HTR-8/SVneo (cell line): ENCODE results near the gene SEC61B.
"Not testable (repeated sequence)": the region's sequence is repeated elsewhere in the genome, so short reads cannot be mapped to it uniquely, and the experiment has no call there.

Experiments used
- DNase-seq: peaks from one replicate; pipeline ENCODE4 v3.0.0; 2011; ENCODE audit warnings: low spot score, mixed read lengths; ENCODE audit not compliant: insufficient read length
- FAIRE-seq: peaks from 2 replicates; lab custom pipeline; 2011; peaks lifted over from hg19 to GRCh38; lab: Jason Lieb, UNC

SEC61B gene

DNA sequence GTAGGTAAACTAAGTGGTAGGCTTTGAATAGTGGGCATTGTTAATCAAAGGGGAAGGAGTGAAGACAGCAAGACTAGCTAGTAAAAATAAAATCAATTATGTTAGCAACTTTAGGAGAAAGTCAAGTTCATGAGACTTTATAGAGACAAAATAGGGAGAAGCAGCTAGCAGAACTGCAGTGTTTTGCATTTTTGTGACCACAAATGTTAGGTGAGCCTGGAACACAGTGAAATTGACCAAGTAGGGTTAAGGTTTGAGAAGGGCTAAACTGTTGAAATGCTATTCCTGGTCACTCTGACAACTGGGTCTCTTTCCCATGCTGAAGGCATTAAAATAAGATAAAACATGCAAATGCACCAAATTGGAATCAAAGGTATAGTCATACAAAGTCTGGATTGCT lies 13.0 kb downstream of the SEC61B start:
- no peak for DNase-seq
- FAIRE-seq: no peak

GRCh38 chr9:99235926-99236634 lies 14.0 kb downstream of the SEC61B start:
- no peak for DNase-seq

DNA sequence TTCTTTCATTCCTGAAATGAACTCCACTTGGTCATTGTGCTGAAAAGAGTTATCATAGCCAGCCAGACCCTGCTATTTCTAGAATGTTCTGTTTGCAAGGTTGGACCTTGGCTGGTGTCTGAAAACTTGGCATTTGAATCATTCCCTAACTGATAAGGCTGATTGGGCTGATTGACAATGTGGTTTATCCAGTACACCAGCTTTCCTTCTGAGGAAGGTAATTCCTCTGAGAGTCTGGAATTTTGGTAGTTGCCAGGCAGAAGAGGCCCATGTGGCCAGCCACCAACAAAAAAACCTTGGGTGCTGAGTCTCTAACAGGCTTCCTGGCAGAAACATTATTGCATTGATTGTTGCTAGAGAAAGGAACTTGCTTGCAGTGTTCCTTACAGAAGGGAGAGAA lies 15.3 kb downstream of the SEC61B start:
- no peak for FAIRE-seq
- DNase-seq: no peak

More at GRCh38 chr9:99235926-99236634, 14.0 kb downstream of the SEC61B start:
- no peak for FAIRE-seq

- not testable (repeated sequence) for DNase-seq, FAIRE-seq
These were observed 15.8 kb downstream of the SEC61B start for GRCh38 chr9:99237849-99238248.

DNA sequence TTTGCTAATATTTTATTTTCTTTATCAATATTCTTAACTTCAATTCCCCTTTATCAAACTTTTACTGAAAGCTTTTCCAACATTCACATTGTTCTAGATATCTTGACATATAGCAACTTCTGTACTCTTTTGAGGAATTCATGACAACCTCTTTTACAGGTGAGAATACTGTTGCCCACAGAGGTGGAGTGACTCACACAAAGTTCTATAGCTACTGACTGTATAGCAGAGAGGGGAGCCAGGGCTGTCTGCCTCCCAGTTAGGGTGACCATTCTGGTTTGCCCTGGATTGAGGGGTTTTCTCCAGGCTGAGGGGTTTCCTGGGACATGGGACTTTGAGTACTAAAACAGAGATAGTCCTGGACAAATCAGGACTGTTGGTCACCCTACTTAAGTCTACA lies 16.2 kb downstream of the SEC61B start:
- FAIRE-seq: no peak
- no peak for DNase-seq

DNA sequence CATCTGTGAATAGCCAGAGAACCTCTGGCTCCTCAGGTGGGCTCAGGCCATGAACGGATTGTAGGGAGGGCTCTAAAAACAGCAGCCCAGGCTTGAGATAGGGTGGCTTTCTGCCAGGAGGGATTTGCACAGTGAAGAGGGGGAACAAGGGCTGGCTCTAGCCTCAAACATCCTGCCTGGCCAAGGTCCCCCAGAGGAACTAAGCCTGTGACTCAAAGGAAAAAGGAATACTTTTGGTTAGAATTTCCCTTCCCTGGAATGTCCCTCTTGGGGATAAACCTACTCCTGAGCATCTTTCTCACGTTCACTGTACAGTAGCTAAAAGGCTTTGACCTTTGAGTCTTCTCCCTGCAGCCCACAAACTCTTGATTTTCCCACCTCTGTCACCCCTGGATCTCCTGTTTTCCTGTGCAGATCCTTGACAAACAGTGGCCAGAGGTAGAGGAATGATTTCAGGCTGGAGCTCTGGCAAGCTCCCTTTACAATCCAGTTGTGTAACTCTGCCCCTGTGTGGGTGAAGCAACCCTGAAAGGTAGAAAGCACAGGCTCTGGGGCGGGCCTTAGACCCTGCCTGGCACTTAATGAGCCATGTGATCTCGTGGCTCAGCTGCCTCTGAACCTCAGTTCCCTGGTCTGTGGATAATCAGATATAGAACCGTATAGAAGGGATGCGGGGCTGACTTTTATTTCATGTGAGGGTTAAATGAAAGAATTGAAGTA lies 17.4 kb downstream of the SEC61B start:
- no peak for FAIRE-seq

GRCh38 chr9:99241106-99241505 lies 19.0 kb downstream of the SEC61B start:
- DNase-seq (no peak), FAIRE-seq (no peak)

More for the DNA sequence above, 17.4 kb downstream of the SEC61B start:
- no peak for DNase-seq

GRCh38 chr9:99244344-99245260 lies 22.5 kb downstream of the SEC61B start:
- no peak for FAIRE-seq

GRCh38 chr9:99249619-99250018 lies 27.5 kb downstream of the SEC61B start:
- DNase-seq (no peak), FAIRE-seq (no peak)

More at GRCh38 chr9:99244344-99245260, 22.5 kb downstream of the SEC61B start:
- no peak for DNase-seq

- FAIRE-seq: no peak
- no peak for DNase-seq
These were observed 29.1 kb downstream of the SEC61B start for GRCh38 chr9:99251157-99251556.

GRCh38 chr9:99253134-99253533 lies 31.1 kb downstream of the SEC61B start:
- no peak for FAIRE-seq

DNA sequence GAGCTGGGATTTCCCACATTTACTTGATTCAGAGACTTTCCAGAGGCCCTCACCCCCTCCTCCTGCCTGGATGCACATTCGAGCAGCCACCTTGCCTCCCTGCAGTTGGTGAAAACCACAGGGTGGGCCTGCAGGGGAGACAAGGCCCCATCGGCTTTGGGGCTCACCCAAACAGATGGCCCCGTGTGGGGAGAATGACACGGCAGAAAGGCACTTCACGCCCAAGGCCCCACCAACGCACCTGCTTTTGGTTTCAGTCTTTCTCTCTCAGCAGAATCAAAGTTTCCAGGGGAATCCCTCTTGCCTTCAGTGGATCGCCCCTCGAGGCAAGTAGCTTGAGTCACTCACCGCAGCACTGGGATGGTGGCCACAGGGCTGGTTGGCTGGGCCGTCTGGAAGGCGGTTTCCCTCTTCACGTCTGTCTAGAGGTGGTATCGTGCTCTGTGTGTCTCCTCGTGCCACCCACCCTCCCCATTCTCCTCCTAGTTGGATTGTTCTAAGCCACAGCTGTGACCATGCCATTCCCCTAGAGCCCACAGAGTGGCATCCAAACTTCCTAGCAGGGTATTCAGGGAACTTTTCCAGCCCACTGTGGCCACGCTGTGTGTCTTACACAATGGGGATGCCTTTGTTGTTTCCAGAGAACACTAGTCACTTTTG lies 31.8 kb downstream of the SEC61B start:
- no peak for DNase-seq
- FAIRE-seq: no peak

More at GRCh38 chr9:99253134-99253533, 31.1 kb downstream of the SEC61B start:
- DNase-seq: no peak

- FAIRE-seq: no peak
These were observed 33.6 kb downstream of the SEC61B start for GRCh38 chr9:99255651-99256050.

DNA sequence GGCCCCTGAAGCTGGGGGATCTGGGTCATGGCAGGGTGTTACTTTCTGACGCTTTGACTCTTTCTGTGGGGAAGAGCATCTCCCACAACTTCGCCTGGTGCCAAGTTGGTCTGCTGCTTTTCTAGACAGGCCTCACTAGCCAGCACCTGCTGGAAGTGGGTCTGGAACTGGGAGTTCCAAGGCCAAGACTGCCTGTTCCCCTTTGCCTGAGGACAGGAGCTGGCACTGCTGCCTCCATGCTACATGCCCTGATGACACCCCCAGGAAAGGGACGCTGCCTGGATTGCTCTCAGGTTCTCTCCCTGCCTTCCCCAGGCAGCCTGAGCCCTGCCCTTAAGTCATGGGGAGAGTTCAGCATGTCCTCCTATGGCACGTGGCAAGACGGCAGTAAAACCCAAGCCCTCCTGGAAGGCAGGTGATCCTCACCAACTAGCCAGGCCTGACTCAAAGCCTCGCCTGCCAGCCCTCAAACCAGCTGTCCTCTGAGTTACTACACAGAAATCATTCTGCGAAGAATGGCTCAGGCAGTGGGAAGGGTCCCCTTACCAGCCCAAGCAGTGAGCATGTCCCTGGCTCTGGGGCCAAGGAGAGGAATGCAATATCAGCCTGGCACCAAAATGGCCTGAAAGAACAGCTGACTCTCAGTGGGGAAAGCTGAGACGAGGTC lies 35.8 kb downstream of the SEC61B start:
- FAIRE-seq (no peak), DNase-seq (no peak)

More at GRCh38 chr9:99255651-99256050, 33.6 kb downstream of the SEC61B start:
- no peak for DNase-seq

DNA sequence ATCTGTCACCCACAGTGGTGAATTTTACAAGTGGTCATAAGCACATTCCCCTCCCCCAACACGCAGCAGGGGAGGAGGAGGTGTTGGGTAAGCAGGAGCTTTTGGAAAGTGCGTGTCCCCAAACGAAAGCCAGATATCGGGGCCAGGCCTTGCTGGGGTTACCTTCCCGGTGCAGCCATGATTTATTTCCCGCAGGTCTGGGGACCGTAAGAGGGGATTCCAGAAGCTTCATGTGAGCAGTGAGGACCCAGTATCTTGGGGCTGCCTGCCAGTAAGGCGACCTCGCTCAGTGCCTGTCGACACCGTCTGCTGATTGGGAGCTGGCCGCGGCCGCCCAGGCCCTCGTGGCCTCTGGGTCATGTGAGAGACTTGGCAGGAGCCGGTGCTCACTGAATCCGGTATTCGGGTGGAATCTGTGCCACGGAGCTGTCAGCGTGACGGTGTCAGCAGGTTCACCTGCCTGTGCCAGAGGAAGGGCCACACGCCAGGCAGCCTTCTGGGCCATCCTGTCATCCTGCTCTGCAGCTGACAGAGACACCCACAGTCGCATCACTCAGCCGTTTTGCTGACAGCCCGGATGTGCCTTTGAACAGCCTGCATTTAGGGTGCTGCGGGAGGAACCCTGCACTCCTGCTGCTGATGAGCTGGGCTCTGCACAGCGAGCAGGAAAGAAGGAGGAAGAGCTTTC lies 37.3 kb downstream of the SEC61B start:
- DNase-seq: no peak
- FAIRE-seq: no peak

DNA sequence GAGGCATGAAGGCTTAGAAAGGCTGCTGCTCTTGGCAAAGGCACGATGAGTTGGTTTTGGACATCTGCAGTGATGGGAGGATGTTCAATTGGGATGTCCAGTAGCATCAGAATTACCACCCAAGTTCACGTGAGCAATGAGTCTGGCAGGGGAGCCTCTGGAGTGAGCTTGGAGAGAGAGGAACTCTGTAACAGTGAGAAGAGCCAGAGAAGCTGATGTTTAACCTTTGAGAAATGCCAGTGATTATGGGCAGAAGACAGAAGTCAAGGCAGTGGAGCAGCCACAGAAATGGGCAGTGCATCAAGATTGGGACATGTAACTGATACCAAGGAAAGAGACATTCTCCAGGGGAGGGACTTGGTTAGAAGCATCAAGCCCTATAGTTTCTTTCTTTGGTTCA lies 39.8 kb downstream of the SEC61B start:
- FAIRE-seq: no peak
- DNase-seq: no peak

DNA sequence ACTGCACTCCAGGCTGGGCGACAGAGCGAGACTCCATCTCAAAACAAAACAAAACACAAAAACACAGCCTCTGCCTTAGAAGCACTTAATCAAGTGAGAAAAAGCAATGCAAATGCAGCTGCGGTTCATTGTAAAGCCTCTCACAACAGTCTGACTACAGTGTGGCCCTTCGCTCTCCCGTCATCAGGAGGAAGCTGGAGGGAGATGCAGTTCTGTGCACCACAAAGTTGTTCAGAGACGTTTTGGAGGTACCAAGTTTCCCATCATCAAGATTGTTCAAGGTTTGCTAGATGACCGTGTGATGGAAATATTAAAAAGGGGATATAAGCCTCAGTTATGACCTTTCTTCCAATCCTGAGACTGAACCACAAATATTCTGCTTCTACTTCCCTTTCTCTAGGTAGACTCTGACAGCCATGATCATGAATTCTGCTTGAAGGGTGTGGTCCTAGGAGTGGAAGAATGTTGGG lies 40.9 kb downstream of the SEC61B start:
- DNase-seq (no peak), FAIRE-seq (no peak)

- DNase-seq (no peak), FAIRE-seq (no peak)
These were observed 42.1 kb downstream of the SEC61B start for GRCh38 chr9:99264070-99264680.
